Upper lobe of left lung (tissue), 6 donors: Measurements from ENCODE around the gene CBX2. TPM values are rescaled to one million over a fixed set of nuclear protein-coding genes. Genes with fewer than 3 reads are reported as not detected.

Experiments
- ATAC-seq, 2 donors: fragments of 200-7000 bp; cut with Tn5 transposase; one replicate each; pipeline ENCODE4 v1.9.1; 2022; ENCODE audit warnings: mild to moderate bottlenecking in 2 of 2, moderate library complexity in 2 of 2; ENCODE audit not compliant: low FRiP score in 2 of 2
- DNase-seq, 2 donors: peaks; one replicate each; pipeline ENCODE4 v3.0.0-alpha.2; 2019 to 2020
- H3K27ac ChIP-seq, 4 donors: fragments of 200-600 bp; sonication (generic); one replicate each; pipeline ENCODE4 v1.5.1; 2016 to 2019
- H3K27me3 ChIP-seq, 4 donors: fragments of 200-600 bp; sonication (generic); one replicate each; pipeline ENCODE4 v1.5.1; 2017 to 2019
- H3K36me3 ChIP-seq, 4 donors: fragments of 200-600 bp; sonication (generic); one replicate each; pipeline ENCODE4 v1.5.1; 2016 to 2019
- H3K4me1 ChIP-seq, 4 donors: fragments of 200-600 bp; sonication (generic); one replicate each; pipeline ENCODE4 v1.5.1; 2018 to 2019
- H3K4me3 ChIP-seq, 4 donors: fragments of 200-600 bp; sonication (generic); one replicate each; pipeline ENCODE4 v1.5.1; 2017 to 2019; ENCODE audit warnings: mild to moderate bottlenecking in 2 of 4, moderate library complexity in 1 of 4
- H3K9me3 ChIP-seq, 4 donors: fragments of 200-600 bp; sonication (generic); one replicate each; pipeline ENCODE4 v1.5.1; 2018 to 2019
- CTCF ChIP-seq, 6 experiments: fragments of 450-650 bp in 4 of 6; fragments of 200-600 bp in 2 of 6; sonication (generic) in 2 of 6; IDR thresholded peaks; one replicate each; pipeline ENCODE4 v1.5.1; 2016 to 2019; ENCODE audit warnings: antibody characterized with exemption in 6 of 6
- EP300 ChIP-seq, 4 donors: sonication (generic); formaldehyde crosslinking; IDR thresholded peaks; one replicate each; pipeline ENCODE4 v1.5.1; 2017; ENCODE audit warnings: antibody characterized with exemption in 4 of 4, control low read depth in 2 of 4
- POLR2A ChIP-seq, 4 donors: fragments of 450-650 bp; IDR thresholded peaks; one replicate each; pipeline ENCODE4 v1.5.1; 2016 to 2017; ENCODE audit warnings: antibody characterized with exemption in 4 of 4, mild to moderate bottlenecking in 2 of 4
- POLR2AphosphoS5 ChIP-seq, 2 donors: sonication (generic); formaldehyde crosslinking; IDR thresholded peaks; one replicate each; pipeline ENCODE4 v1.5.1; 2017; ENCODE audit warnings: antibody characterized with exemption in 2 of 2
- WGBS, 2 donors: methylation state at CpG; one replicate each; pipeline ENCODE4 v1.1.5; 2017 to 2018; 5-methylcytosine and 5-hydroxymethylcytosine counted together
- total RNA-seq, 6 donors: library from RNA; depleted of rRNA in 4 of 6; stranded (reverse); fragments of >200 nt in 4 of 6; gene quantifications; one replicate each; pipeline versions ENCODE4 v1.1.0 to v1.2.1, GENCODE V29; 2016 to 2021
- donor health status: DM: no; HTN: no; CAD: no; lungs with moderate emphysema.
- donor health status: DM: no; HTN: yes; CAD: no; lungs with severe emphysema.

The CBX2 gene
- total RNA-seq, 6 donors from 2014 or later, result 0.89 to 4.7 (median 1.5) TPM

DNA sequence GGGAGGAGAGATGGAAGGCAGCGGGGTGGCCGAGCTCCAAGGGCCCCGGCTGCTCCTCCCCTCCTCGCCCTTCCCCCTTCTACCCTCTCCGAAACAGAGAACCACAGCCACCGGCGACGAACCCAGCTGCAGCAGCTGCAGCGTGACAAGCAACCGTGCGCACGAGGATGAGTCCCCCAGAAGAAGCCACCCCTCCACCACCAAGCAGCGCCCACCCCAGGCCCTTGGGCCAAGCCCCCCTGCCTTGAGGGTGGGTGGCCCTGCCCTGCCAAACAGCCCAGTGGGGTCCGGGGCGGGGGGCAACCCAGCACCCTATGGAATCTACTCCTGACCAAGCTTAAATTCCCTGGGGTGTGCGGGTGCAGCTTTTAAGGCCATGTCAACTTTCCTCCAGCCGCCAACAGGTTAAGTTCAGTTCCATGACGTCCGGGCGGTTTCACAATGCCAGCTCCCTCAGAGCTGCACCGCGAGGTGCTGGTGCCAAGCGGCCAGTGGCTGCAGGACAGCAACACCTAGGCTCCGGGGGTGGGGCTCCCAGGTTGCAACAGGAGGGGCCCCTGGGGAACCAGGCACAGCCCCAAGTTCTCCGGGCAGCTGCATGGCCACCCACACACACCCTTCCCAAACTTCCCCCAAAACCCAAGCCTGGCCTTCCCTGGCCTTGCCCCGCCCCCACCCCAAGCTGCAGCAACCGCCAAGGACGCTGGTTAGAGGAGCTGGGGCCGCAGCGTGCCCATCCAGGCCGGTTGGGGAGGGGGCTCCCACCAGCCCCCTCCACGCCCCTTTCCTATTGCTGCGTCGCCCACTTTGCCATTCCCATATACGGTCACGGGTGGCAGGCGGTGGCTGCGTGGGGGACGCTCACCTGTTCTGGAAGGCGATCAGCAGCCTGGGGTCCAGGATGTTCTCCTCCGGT, 59.3 kb downstream of the CBX2 start:
- DNase-seq (peak; percentile 87 to 96), ATAC-seq (peak; percentile 11 to 87)
- WGBS, 2 donors, result 8 to 27% methylated on average over 23 to 38 of the region's 41 CpGs
- Histone ChIP-seq H3K27me3 (peaks cover 0 to 27% (median 17%) of the 10 kb centered on the region in 4 donors), H3K4me3 (peak overlapping the region; percentile 74 to 92 (median 88)), H3K9me3 (no peaks in the 10 kb centered on the region), H3K36me3 (peaks cover 9 to 28% (median 19%) of the 10 kb centered on the region in 4 donors), H3K27ac (peak overlapping the region; percentile 93 to 100 (median 96)), H3K4me1 (peaks cover 62 to 83% (median 70%) of the 10 kb centered on the region in 4 donors)
- TF ChIP-seq POLR2AphosphoS5 (IDR thresholded peaks at IDR 0.05) (peak; percentile 51 to 57), EP300 (IDR thresholded peaks at IDR 0.05) (no peak), POLR2A (IDR thresholded peaks at IDR 0.05) (peak in 2 of 4 donors; percentile 42 to 62), CTCF (IDR thresholded peaks at IDR 0.05) (peak in 3 of 6 experiments; percentile 16 to 54 (median 39))

Other genes starting within 250 kb of the CBX2 start
- 1 to 10 TPM in 1 of 6 donors, under 1 TPM in 1, not detected in 4; 0.10 to 3.1 TPM for gene RBFOX3, start 167.1 kb upstream of the CBX2 start, total RNA-seq
- gene ENPP7, start 47.2 kb upstream of the CBX2 start, total RNA-seq, result under 1 TPM in 1 of 6 donors, not detected in 5; 0.27 TPM
- 10 to 100 TPM in 1 of 6 donors, 1 to 10 TPM in 5; 2.0 to 16.8 (median 8.8) TPM for gene CBX8, start 18.9 kb downstream of the CBX2 start, total RNA-seq
- gene CBX4, start 61.3 kb downstream of the CBX2 start, total RNA-seq, result 10 to 100 TPM; 17.0 to 33.3 (median 25.0) TPM